ENCODE measurements around the gene CADM1.

DNA sequence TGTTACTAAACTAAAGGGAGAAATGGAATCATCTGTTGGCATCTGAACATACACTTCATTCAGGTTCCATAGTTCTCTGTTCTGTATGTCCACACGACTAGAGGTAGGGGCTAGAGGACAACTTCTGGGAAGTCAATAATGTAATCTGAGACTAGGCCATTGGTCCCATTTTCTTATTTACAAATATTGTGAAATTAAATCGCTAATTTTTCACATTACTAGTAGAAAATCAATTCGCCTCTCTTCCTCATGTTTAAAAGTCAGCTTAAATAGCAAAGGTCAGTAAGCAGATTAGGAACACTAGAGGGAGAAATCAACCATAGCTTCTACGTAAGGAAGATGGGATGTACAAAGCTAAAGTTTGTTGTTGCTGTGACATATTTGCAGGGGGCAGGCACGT, 59.7 kb downstream of the CADM1 start:
- TF ChIP-seq CTCF (IDR thresholded peaks at IDR 0.05; ENCODE audit: low read depth, low read length, poor library complexity, severe bottlenecking) (no peak), EZH2phosphoT487 (IDR thresholded peaks at IDR 0.05; ENCODE audit: borderline replicate concordance, low read length) (no peak)
